Type B pancreatic cell (in vitro differentiated cells): ENCODE results near the gene C19orf12. TPM values are rescaled to one million over a fixed set of nuclear protein-coding genes. Genes with fewer than 3 reads are reported as not detected.

ENCODE experiments used
- DNase-seq: peaks from one replicate; pipeline ENCODE4 v3.0.0; 2021; ENCODE audit warnings: mixed read lengths; ENCODE audit not compliant: unreplicated experiment; ENCODE audit errors: extremely low spot score
- H3K27ac Mint-ChIP-seq: 2 replicates; pipeline ENCODE4 v1.8.0; 2021; ENCODE audit warnings: mild to moderate bottlenecking, mixed read lengths
- H3K27me3 Mint-ChIP-seq: 2 replicates; pipeline ENCODE4 v1.8.0; 2021; ENCODE audit warnings: mixed read lengths
- H3K36me3 Mint-ChIP-seq: 2 replicates; pipeline ENCODE4 v1.8.0; 2021; ENCODE audit warnings: mixed read lengths
- H3K4me1 Mint-ChIP-seq: one replicate; pipeline ENCODE4 v1.8.0; 2021; ENCODE audit warnings: mixed read lengths; ENCODE audit not compliant: unreplicated experiment
- H3K4me3 Mint-ChIP-seq: 2 replicates; pipeline ENCODE4 v1.8.0; 2021; ENCODE audit warnings: mild to moderate bottlenecking, mixed read lengths
- H3K9me3 Mint-ChIP-seq: 2 replicates; pipeline ENCODE4 v1.8.0; 2021; ENCODE audit warnings: mixed read lengths
- CTCF ChIP-seq: fragments of 200-600 bp; sonication (generic); conservative IDR thresholded peaks from 2 replicates; pipeline ENCODE4 v1.5.0; 2021; ENCODE audit warnings: antibody characterized with exemption, mild to moderate bottlenecking
- total RNA-seq: library from RNA; stranded (reverse); gene quantifications from 2 replicates; pipeline ENCODE4 v1.2.1, GENCODE V29; 2021; ENCODE audit warnings: low replicate concordance

Gene C19orf12
- total RNA-seq, 1 donor from 2014 or later, result 23.9 TPM

DNA sequence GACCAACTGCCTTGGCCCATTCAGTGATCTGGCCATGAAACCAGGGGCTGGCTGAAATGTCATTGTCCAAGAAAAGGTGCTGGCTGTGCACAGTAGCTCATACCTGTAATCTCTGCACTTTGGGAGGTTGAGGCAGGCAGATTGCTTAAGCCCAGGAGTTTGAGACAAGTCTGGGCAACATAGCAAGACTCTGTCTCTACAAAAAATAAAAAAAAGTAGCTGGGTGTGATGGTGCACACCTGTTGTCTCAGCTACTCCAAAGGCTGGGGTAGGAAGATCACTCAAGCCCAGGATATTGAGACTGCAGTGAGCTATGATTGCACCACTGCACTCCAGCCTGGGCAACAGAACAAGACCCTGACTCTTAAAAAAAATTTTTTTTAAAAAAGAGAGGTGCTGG, 28.6 kb upstream of the C19orf12 start:
- Mint-ChIP-seq H3K9me3 (no peaks in the 10 kb centered on the region), H3K4me1 (no peaks in the 10 kb centered on the region), H3K27me3 (no peaks in the 10 kb centered on the region), H3K27ac (no peak overlapping the region), H3K36me3 (no peaks in the 10 kb centered on the region), H3K4me3 (no peak overlapping the region)
- DNase-seq, result no peak
- TF ChIP-seq CTCF, result no peak

DNA sequence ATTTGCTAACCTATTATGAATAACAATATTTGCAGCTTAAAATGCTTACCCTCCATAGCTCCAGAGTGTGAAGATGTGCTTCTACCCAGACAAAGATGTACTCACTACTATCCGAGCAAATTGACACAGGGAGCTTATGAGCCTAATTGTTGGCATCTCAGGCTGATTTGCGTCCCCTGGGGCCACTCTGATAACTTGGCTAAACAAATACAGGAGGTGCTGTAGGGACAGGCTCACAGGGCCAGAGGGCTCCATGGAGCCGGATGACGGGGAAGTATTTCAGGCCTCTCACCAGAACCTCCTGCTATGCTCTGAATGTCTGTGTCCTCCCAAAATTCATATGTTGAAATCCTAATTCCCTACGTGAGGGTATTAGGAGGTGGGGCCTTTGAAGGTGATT, 26.7 kb upstream of the C19orf12 start:
- no peak for TF ChIP-seq CTCF
- no peaks in the 10 kb centered on the region for H3K27me3 Mint-ChIP-seq
- no peaks in the 10 kb centered on the region for H3K4me1 Mint-ChIP-seq
- no peak for DNase-seq
- H3K36me3 Mint-ChIP-seq, result no peaks in the 10 kb centered on the region
- H3K4me3 Mint-ChIP-seq, result no peak overlapping the region
- no peak overlapping the region for H3K27ac Mint-ChIP-seq
- no peaks in the 10 kb centered on the region for H3K9me3 Mint-ChIP-seq

DNA sequence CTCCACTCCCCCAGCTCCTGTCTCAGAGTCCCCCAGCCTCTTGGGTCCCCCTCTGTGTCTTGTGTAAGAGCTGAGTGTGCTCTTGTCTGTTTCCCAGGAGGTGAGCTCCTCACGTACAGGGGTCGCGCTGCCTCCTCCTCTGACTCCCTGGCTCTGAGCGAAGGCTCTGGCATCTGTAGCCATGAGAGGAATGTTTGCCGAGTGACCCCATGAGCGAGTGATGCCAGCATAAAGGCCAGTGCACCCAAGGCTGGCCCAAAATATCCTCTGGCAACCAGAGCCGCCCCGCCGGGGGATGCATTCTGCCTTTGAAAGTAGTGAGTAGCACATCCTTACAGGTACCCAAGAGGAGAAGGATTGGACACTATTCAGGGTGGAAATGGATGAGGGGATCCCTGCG, 26.2 kb upstream of the C19orf12 start:
- no peaks in the 10 kb centered on the region for H3K27me3 Mint-ChIP-seq
- no peaks in the 10 kb centered on the region for H3K9me3 Mint-ChIP-seq
- H3K27ac Mint-ChIP-seq, result no peak overlapping the region
- no peak for DNase-seq
- no peak for TF ChIP-seq CTCF
- no peak overlapping the region for H3K4me3 Mint-ChIP-seq
- no peaks in the 10 kb centered on the region for H3K36me3 Mint-ChIP-seq
- no peaks in the 10 kb centered on the region for H3K4me1 Mint-ChIP-seq

DNA sequence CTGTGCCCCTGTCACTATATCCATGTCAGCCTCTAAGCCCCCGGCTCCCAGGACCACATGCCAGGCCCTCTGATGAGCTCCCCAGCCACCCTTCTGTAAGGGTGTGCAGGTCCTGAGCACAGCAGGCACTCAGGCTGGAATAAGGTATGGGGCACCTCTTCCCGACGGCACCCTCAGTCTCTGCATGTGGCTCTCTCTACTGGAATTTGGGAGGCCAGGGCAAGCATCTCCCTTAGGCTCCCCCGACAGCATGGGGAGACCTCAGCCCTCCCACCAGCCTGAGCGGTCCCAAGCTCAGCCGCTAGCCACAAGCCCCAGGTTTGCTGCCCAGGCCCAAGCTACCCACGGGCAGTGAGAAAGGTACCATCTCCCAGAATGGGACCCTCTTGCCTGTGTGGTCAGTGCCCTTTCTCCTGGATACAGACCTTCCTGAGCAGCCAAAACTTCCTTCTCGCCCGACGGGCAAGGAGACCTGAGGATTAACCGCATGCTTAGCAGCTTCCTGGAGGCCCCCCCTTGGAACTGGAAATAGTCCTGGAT, 22.5 kb upstream of the C19orf12 start:
- no peaks in the 10 kb centered on the region for H3K36me3 Mint-ChIP-seq
- TF ChIP-seq CTCF, result no peak
- no peak overlapping the region for H3K27ac Mint-ChIP-seq
- no peak for DNase-seq
- H3K4me3 Mint-ChIP-seq, result no peak overlapping the region
- H3K4me1 Mint-ChIP-seq, result no peaks in the 10 kb centered on the region
- peaks cover 19% of the 10 kb centered on the region for H3K27me3 Mint-ChIP-seq
- H3K9me3 Mint-ChIP-seq, result no peaks in the 10 kb centered on the region

GRCh38 chr19:29735829-29736228, 20.8 kb upstream of the C19orf12 start:
- no peak for DNase-seq
- peak overlapping the region; percentile 48 for H3K27ac Mint-ChIP-seq
- no peak overlapping the region for H3K4me3 Mint-ChIP-seq
- H3K27me3 Mint-ChIP-seq, result peaks cover 24% of the 10 kb centered on the region
- TF ChIP-seq CTCF, result no peak
- H3K9me3 Mint-ChIP-seq, result no peaks in the 10 kb centered on the region
- H3K4me1 Mint-ChIP-seq, result no peaks in the 10 kb centered on the region
- no peaks in the 10 kb centered on the region for H3K36me3 Mint-ChIP-seq

DNA sequence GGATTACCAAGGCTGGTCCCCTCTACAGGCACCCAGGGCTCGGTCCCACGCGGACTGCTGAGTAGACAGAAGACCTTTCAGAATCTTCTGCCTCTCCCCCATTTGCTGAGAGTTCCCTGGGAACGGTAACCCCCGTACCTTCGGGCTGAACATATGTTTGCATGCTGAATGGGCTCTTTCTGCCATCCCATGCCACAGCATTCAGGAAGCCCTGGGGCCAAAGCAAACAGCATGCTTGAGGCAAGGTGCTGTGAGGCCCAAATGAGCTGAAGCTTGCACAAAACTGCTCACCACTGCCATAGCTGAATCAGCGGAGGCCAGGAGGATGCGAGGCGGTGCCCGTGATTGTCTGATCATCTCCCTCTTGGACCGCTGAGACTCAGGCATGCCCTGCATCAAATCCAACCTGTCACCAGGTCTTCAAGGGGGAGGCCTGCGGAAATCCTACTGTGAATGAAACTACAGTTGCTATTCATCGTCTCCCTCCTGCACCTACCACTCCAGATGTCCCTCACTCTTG, 16.3 kb upstream of the C19orf12 start:
- Mint-ChIP-seq H3K36me3 (no peaks in the 10 kb centered on the region), H3K27me3 (peaks cover 51% of the 10 kb centered on the region), H3K27ac (no peak overlapping the region), H3K4me3 (no peak overlapping the region), H3K9me3 (no peaks in the 10 kb centered on the region), H3K4me1 (peaks cover 3% of the 10 kb centered on the region)
- TF ChIP-seq CTCF, result no peak
- DNase-seq, result no peak
